Embryonic facial prominence (tissue), 1 donor: ENCODE data around the gene SMPDL3B.

Experiments
- DNase-seq: peaks from one replicate; pipeline ENCODE4 v3.0.0-alpha.2; 2016; ENCODE audit errors: extremely low spot score

SMPDL3B gene, protein sequence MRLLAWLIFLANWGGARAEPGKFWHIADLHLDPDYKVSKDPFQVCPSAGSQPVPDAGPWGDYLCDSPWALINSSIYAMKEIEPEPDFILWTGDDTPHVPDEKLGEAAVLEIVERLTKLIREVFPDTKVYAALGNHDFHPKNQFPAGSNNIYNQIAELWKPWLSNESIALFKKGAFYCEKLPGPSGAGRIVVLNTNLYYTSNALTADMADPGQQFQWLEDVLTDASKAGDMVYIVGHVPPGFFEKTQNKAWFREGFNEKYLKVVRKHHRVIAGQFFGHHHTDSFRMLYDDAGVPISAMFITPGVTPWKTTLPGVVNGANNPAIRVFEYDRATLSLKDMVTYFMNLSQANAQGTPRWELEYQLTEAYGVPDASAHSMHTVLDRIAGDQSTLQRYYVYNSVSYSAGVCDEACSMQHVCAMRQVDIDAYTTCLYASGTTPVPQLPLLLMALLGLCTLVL

DNA sequence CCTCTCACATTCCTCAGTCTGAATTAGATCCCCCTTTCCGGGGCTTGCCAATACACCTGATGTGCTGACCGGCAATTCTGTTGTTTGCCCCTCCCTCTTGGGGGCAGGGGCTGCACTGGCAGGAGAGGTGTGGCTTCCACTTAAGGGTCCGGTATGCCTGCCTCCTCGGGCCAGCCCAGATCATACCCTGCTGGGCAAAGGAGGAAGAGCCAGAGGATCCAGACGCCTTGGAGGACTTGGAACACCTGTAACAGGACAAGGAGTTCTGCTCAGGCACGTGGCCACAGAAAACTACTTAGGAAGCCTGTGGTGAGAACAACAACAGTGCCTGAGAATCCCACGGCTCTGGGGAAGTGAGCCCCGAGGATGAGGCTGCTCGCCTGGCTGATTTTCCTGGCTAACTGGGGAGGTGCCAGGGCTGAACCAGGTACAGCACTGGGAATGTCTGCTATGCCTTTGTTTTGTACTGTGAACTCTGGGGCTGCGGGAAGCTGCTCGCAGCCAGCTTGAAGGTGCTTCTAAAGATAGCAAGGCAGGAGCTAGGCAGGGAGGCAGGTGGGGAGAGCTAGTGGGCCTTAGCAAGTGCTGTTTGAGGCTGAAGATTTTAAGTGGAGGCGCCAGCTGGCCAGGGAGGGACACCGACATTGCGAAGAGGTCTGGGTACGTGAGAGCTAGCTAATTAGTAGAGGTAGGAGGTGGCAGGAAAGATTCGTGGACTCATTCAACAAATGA lies at the start of gene SMPDL3B:
TSS of gene SMPDL3B (plus strand) at position 183 of the 732 bp plus-strand sequence. CDS start at position 367, 184 bp downstream.
- no peak for DNase-seq

DNA sequence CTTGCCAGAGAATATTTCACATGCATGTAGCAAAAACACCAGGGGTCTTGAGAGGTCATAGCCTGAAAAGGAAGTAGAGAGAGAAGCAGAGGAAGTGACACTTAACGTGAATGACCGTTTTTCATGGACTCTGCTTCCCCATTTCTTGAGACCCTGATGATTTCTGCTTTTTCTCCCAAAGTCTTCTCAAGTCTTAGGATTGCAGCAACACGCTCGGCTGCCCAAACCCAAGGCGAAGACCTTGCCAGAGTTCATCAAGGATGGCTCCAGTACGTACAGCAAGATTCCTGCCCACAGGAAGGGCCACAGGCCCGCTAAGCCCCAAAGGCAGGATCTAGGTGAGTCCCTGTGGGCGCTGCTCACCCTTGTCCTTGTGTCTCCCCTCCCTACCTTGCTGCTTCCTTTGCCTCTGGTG lies 49.7 kb upstream of the SMPDL3B start:
- DNase-seq = no peak

DNA sequence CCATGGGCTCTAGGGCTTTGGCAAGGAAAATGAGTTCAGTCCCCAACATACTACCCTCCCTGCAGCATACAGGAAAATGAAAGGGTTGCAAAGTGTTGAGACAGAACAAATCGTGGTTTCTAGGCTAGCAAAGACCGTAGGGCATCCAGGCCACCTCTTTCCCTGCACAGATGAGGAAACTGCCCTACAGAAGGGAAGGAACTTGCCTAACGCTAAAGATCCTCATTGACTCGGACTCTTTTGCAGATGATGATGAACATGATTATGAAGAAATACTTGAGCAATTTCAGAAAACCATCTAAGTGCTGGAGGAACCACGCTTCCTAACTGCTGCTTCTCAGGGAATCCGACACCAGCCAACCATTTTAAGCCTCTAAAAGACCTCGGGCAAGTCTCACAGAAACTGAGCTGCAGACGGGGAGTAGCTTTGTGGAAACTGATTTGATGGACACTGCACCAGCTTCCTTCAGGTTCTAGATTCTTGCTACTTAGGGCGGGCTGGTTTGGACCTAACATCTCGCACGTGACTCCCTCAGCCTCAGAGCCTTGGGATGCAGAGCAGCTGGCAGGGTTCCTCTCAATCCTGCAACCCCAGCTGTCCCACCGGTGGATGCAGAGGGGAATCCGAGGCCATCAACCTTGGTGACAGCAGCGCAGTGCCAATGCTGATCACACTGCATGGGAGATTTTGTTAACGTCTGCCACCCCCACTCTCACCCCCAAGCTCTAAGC lies 49.0 kb upstream of the SMPDL3B start:
- no peak for DNase-seq

DNA sequence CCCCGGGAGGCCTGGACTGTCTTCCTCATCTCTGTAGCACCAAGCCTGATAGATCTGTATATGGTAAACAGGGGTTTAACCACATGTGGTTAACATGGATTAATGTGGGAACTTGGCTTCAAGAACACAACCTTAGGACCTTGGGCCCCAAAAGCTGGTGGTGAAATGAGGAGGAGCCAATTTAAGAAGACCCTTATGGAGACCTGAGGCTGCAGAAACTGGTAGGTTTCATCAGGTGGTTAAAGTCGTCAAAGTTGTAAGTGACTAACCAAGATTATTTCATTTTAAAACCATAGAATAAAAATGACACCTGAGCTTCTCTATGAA lies 48.5 kb upstream of the SMPDL3B start:
- DNase-seq = no peak

DNA sequence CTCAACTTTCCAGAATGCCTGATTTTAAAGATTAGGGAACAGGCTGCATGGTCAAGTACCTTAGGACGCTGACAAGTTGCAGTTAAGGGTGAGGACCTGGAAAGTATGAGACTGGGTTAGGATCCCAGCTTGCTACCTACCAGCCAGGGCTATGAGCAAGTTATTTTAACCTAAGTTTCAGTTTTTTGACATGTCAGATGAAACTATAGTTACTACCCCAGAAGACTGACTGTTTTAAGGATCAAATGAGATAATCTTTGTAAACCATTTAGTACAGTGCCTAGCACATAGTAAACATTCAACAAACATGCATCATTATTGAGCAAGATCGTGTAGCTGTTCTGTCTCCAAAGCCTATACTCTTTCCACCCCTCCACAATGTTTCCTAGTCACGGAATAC lies 48.1 kb upstream of the SMPDL3B start:
- DNase-seq = no peak

DNA sequence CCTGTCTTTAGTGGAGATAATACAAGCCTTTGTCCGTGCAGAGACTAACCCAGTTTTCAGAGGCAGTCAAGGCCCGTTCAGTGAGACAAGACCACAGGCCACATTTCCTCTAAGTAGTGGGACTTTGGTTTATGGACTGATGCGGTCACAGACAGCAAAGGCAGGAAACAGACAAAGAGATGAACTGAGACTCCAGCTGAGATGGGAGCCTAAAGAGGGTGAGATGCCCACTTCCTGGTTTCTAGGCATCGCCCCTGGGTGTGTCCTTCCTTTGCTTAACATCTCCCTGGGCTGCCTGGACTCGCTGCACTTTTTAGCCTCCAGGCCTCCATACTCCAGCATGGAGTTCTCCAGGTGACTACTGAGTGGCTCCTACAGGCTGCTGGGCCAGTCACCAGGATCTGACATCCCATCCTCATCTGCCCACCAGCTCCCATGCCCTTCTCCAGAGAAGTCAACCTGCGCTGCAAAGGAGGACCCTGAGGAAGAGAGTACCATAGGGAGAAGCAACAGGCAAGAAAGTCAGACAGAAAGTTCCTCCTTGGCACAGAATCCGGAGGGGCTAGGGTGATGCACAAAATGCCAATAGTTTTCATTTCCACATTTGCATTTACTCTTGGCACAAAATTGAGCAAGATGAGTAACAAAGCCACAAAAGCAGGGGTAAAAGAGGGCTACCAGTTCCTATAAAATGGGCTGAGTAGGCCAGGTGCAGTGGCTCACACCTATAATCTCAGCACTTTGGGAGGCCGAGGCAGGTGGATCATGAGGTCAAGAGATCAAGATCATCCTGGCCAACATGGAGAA lies 47.4 kb upstream of the SMPDL3B start:
- no peak for DNase-seq

DNA sequence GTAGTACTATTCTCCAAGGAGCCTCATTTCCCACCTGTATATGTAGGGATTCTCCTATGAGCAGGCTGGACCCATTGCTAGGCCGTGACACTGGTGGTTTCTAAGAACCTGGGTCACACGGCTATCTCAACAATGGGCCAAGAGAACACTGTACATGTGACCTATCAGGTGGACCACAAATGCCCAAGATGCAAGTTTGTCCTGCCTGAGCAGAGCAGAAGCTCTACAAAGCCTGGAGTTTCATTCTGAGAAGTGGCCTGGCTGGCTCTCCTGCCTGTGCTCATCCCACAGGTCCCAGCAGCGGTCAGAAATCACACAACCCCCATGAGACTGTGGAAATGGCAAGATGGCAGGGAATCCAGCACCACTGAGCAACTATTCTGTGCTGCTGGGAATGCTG lies 45.3 kb upstream of the SMPDL3B start:
- no peak for DNase-seq

DNA sequence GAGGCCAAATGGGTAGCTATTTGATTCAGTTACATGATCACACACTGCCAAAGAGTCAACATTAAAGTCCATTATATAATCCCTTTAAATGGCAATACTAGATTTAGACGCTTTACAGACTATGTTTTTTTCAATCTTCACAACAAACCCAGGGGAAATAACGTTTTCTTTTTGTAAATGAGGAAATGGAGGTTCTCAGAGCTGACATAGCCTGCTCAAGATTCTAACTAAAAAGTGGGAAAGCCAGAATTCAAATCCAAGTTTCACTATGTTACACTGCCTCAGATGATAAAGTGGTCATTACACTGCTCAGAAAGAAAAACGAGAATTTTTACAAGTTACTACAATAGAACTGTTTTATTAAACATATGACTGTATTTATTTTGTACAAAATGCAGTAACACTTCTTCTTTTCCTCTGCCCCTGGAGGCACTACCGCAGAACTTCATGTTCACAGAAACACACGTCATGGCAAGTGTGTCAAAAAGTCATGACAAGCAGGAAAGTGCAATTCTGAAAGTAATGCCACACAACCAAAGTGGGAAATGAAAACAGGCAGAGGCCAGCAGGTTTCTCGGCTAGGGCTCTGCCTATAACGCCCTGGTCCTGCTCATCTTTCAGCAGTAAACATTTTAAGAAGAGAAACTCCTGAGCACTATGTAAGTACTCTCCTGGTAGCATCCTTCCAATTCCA lies 43.5 kb upstream of the SMPDL3B start:
- no peak for DNase-seq

DNA sequence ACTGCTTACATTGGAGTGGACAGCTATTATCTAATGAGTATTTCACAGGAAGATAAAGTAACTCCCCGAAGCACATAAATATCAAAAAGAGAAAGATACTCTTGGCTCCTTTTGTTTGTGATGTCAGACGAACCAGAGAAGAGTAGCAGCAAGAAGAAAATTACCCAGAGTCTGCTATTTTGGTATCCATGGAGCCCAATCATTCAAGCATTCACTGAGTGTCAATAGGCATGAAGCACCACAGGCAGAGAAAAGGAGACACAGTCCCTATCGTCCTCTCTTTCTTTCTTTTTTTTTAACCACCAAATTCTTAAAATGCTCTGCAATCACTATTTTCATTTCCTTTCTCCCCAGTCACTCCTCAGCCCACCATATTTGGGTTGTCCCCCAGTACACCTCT lies 40.3 kb upstream of the SMPDL3B start:
- DNase-seq = no peak

DNA sequence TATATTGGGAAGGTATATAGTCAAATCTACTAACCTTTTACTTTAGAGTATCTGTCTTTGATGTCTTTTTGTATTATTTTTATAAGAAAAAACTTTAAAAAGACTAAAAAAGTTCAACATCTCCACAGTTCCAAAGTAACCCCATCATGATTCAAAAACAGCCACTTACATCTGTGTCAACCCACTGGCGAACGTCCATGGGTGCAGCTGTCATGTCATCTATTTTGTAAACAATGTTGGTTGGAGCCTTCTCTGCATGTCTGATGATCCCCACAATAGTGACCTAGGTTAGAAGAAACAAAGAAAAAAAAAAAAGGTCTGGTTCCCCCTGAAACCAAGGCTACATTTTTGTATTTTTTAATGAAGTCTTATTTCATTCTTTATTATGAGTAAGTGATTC lies 28.0 kb upstream of the SMPDL3B start:
- DNase-seq = no peak

DNA sequence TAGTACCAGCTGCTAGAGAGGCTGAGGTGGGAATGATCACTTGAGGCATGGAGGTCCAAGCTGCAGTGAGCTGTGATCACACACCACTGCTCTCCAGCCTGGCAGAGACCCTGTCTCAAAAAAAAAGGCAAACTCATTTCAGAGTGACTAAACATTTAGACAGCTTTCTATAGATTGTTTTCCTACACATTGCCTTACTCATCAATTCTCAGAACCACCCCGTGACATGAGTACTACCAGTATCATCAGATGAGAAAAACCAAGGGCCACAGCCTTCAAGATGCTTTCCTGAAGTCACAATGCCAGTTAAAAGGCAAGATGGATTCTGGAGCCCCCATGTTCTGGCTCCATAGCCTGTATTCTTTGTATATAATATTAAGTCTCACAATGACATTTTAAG lies 22.4 kb upstream of the SMPDL3B start:
- DNase-seq = no peak

DNA sequence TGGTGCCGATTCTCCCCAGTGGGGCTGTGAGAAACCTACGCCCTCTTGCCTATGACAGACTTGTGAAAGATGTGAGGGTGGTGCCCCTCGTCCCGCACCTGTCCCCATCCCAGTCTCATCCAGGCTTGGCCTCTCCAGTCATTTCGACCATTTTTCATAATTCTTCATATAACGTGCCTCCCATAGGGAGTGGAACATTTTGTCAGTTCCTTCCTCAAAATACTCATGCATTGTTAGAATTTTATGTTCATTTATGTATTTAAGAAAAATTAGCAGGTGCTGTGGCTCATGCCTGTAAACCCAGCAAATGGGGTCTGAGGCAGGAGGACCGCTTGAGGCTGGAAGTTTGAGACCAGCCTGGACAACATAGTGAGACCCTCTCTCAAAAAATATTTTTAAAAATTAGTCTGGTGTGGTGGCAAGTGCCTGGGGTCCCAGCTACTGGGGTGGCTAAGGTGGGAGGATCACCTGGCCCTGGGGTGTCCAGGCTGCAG lies 19.7 kb upstream of the SMPDL3B start:
- DNase-seq = no peak

DNA sequence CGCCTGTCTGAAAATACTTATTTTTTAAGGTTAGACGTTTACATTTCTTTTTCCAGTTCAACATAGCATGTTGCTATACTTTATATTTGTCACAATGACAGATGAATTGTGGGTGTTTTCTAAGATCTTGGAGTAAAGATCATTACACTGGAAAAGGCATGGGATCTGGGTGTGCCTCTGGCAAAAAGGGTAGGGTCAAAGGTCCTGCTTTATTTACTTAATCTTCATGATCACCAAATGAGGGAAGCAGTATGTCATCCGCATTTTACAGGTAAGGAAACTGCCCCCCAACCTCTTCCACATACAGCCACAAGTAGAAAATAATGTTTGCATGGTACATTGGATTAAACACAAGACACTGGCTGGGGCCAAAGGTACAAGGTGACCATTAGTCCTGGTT lies 12.5 kb upstream of the SMPDL3B start:
- DNase-seq = no peak

DNA sequence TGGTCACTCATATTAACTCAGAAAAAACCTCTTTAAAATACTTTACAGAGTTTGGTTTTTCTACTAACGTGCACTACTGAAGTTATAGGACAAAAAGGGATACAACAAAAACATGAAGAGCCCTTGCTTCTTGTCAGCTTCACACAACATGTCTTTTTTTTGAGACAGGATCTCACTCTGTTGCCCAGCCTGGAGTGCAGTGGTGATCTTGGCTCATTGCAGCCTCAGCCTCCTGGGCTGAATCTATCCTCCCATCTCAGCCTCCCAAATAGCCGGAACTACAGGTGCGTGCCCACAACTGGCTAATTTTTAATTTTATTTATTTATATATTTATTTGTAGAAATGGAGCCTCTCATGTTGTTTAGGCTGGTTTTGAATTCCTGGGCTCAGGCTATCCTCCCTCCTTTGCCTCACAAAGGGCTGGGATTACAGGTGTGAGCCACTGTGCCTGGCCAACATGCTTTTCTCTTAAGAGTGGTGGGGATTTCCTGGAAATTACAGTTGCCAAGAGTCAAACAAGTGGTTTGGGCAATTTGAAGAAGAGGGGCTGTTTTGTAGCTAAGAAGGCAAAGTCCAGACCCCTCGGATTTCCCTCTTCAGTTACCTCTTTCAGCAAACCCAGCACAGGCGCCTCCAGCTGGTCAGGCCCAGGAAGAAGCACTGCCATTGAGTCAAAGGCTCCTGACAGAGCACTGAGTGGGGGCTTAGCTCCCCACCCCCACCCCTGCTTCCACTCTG lies 6.4 kb upstream of the SMPDL3B start:
- DNase-seq = no peak

DNA sequence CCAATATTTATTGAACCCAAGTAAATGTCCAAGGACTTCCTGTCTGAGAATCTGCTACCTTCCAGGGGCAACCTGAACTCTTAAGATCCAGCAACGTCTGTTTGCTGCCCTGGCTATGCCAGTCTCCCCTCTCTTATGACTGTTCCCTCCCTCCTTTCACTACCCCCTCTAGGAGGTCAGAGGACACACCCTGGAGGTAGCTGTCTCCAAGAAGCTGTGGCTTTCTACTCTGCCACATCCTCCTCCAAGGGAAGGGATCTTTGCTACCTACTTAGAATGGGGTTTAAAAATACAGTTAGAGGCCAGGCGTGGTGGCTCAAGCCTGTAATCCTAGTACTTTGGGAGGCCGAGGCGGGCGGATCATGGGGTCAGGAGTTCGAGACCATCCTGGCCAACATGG lies 3.6 kb upstream of the SMPDL3B start:
- no peak for DNase-seq

DNA sequence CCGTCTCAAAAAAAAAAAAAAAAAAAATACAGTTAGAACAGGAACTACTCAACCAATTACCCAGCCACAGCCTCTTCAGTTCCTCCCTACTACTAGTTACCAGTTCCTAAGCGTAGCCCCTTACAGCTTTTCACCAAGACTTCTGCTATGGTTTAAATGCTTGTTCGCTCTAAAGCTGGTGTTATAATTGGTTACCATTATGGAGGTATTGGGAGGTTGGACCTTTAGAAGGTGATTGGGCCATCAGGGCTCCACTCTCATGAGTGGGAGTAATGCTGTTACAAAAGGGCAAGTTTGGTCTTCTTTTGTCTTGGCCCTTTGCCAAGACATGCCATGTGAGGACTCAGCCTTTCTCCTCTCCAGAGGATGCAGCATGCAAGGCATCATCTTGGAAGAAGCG lies 3.0 kb upstream of the SMPDL3B start:
- no peak for DNase-seq

DNA sequence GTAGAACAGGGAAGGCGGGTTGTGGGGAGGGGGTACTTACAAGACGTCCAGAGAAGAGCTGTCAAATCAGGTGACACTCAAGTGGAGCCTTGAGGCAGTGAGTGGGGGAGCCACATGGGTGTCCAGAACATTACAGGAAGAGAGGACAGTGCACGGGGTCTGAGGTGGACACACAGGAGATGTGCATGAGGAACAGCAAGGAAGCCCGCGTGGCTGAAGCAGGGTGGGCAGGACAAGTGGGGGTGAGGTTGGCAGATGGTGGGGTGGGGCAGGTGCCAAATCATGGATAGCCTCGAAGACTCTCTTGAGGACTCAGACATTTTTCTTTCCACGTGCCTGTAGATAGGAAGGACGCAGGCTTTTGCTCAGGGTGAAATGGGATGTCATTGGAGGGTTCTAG lies 921 bp downstream of the SMPDL3B start:
- DNase-seq = no peak

DNA sequence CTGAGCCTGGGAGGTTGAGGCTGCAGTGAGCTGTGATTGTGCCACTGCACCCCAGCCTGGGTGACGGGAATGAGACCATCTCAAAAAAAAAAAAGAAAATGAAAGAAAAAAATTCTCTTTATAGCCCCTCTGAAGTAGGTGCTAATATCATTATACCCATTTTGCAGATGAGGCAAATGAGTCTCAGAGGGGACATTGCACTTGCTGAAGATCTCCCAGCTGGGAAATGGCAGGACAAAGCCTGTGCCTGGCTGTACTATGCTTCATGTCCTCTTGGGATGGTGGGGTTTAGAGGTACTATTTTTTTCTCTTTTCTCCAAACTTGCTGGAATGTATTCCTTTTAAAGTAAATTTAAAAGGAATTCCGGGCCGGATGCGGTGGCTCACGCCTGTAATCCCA lies 1.6 kb downstream of the SMPDL3B start:
- DNase-seq = no peak

DNA sequence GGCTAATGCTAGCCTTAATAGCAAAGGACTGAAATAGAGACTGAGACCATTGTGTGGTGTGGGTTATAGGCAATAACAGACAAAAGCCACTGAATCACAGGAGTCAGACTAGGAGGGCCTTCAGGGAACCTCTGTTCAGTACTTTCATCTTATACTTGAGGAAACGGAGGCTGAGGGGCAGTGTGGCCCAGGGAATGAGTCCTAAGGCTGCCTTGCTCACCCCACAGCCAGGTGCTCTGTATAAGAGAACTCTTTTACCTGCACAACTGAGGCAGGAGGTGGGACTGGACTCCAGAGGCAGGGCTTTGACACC lies 2.7 kb downstream of the SMPDL3B start:
- DNase-seq = no peak

DNA sequence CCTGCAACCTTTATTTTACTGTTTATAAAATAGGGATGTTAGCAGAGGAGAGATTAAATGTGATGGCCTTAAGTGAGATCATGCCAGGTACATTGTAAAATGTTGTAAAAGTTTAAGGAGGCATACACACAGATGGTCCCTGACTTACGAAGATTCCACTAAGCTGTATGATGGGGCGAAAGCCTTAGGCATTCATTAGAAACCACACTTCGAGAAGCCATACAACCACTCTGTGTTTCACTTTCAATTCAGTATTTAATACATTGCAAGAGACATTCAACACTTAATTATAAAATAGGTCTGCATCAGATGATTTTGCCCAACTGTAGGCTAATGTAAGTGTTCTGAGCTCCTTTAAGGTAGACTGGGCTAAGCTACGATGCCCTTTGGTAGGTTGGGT lies 3.7 kb downstream of the SMPDL3B start:
- DNase-seq = no peak

DNA sequence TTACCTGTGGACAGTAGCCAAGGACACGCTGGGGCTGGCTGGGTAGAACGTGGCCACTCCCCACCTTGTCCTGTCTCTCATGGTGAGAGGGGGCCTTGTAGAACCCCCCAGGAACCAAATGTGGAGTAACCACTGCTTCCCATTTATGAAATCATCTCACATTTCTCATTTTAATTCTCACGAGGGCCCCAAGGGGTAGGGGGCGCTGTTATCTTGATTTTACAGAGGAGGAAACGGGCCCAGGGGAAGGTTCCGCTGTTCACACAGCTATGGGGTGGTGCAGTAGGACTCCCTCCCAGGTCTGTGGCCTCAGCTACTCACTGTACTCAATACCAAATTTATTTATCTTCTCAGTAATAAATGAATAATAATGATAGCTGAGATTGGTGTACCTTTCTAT lies 5.5 kb downstream of the SMPDL3B start:
- DNase-seq = no peak
